ENCODE results near the gene TRIM50. TPM values are rescaled to one million over a fixed set of nuclear protein-coding genes. Genes with fewer than 3 reads are reported as not detected.
"Not testable (repeated sequence)": the region's sequence is repeated elsewhere in the genome, so short reads cannot be mapped to it uniquely, and the experiment has no call there.

Gene TRIM50
- total and polyA plus RNA-seq, 11 donors, result 0.08 to 0.72 (median 0.31) TPM; not detected in 6

- 90 to 93% (median 92%) methylated on average over 12 to 14 of the region's 14 CpGs for WGBS, 4 donors
These were observed 23.8 kb downstream of the TRIM50 start for GRCh38 chr7:73304071-73304470.

DNA sequence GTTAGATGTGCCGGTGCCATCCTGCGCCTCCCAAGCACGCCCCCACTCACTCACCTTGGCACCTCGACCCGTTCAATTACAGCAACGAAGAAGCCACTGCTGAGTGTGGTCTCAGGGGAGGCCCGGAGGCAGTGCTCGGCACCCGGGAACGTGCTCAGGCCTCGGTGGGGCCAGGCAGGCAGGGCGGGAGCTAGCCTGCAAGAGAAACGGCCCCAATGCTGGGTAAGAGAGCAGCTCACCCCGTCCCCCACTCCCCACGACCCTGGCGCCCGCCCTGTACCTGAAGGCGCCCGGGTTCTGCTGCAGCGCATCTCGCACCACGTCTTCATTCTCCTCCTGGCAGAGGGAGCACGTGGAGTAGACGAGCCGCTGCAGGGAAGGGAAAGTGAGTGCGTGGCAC lies 24.3 kb downstream of the TRIM50 start:
- Histone ChIP-seq H3K4me3 (no peak overlapping the region), H3K27me3 (no peaks in the 10 kb centered on the region), H3K9me3 (no peaks in the 10 kb centered on the region), H3K4me1 (peaks cover 0 to 9% (median 0%) of the 10 kb centered on the region in 12 donors), H3K36me3 (peaks cover 0 to 36% (median 23%) of the 10 kb centered on the region in 9 donors), H3K27ac (no peak overlapping the region)
- ATAC-seq (no peak), DNase-seq (no peak)
- intact Hi-C loops (cut with DNase I), result no loop called here
- WGBS, 4 donors, result 84 to 91% (median 89%) methylated on average over 14 to 26 of the region's 26 CpGs
- TF ChIP-seq, protein P1, sequence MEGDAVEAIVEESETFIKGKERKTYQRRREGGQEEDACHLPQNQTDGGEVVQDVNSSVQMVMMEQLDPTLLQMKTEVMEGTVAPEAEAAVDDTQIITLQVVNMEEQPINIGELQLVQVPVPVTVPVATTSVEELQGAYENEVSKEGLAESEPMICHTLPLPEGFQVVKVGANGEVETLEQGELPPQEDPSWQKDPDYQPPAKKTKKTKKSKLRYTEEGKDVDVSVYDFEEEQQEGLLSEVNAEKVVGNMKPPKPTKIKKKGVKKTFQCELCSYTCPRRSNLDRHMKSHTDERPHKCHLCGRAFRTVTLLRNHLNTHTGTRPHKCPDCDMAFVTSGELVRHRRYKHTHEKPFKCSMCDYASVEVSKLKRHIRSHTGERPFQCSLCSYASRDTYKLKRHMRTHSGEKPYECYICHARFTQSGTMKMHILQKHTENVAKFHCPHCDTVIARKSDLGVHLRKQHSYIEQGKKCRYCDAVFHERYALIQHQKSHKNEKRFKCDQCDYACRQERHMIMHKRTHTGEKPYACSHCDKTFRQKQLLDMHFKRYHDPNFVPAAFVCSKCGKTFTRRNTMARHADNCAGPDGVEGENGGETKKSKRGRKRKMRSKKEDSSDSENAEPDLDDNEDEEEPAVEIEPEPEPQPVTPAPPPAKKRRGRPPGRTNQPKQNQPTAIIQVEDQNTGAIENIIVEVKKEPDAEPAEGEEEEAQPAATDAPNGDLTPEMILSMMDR (IDR thresholded peaks at IDR 0.05), result no peak
- no peak for TF ChIP-seq POLR2A (IDR thresholded peaks at IDR 0.05)

More at GRCh38 chr7:73304071-73304470, 23.8 kb downstream of the TRIM50 start:
- H3K9me3 ChIP-seq, result no peaks in the 10 kb centered on the region
- no peaks in the 10 kb centered on the region for H3K27me3 ChIP-seq
- peaks cover 0 to 36% (median 23%) of the 10 kb centered on the region in 9 donors for H3K36me3 ChIP-seq
- intact Hi-C loops (cut with DNase I), result no loop called here
- H3K27ac ChIP-seq, result no peak overlapping the region
- no peak for DNase-seq
- peaks cover 0 to 14% (median 4%) of the 10 kb centered on the region in 12 donors for H3K4me1 ChIP-seq
- no peak for ATAC-seq
- no peak overlapping the region for H3K4me3 ChIP-seq
- TF ChIP-seq, protein P1 (IDR thresholded peaks at IDR 0.05), result no peak
- no peak for TF ChIP-seq POLR2A (IDR thresholded peaks at IDR 0.05)

DNA sequence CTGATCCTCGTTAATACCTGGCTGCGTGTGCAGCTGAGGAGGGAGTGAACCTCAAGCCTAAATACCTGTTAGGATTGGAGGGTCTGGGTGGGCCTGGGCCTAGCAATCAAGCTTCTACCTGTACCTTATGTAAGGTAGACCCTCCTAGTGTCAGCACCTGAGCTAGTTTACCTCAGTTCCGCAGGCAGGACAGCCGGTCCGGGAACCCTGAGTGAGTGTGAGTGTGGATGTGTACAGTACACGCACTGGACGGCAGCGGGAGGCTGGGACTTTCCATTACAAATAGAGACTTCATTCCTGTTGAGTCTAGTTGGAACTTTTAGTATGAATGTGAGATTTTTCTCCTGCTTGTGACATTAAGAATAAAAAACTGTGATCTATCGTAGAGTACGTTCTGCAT lies 25.0 kb downstream of the TRIM50 start:
- 91 to 98% (median 96%) methylated on average over 8 to 10 of the region's 10 CpGs for WGBS, 4 donors
- H3K27me3 ChIP-seq; H3K4me1 ChIP-seq; H3K9me3 ChIP-seq; ATAC-seq; DNase-seq; H3K4me3 ChIP-seq; H3K27ac ChIP-seq; intact Hi-C loops (cut with DNase I): not testable (repeated sequence)
- peaks cover 0 to 36% (median 23%) of the 10 kb centered on the region in 9 donors for H3K36me3 ChIP-seq

DNA sequence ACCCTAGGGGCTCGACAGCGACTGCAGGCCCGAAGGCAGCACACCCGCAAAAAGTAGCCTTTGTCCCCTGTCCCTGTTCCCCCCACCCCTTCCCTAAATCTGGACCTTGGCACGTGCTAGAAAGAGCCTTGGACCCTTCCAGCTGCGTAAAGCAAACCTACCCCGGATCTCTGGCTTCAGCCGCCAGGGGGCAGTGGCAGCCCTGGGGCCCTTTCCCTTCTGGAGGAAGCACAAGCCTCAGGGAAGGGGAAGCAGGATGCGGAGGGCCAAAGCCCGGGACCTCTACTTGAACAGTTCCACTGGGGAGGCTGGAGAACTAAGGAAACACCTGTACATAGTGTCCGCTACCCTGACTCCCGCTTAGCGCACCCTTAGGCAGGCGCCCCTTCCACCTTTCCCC lies 26.8 kb downstream of the TRIM50 start:
- H3K27ac ChIP-seq; intact Hi-C loops (cut with DNase I); H3K4me3 ChIP-seq; H3K9me3 ChIP-seq; DNase-seq; H3K4me1 ChIP-seq; H3K27me3 ChIP-seq: not testable (repeated sequence)
- 73 to 96% (median 86%) methylated on average over 5 to 10 of the region's 14 CpGs for WGBS, 4 donors
- H3K36me3 ChIP-seq, result peaks cover 0 to 30% (median 20%) of the 10 kb centered on the region in 9 donors
- peak in 3 of 4 donors; percentile 7 to 21 (median 8) for ATAC-seq
- TF ChIP-seq, protein P1 (IDR thresholded peaks at IDR 0.05), result peak in 1 of 12 donors; percentile 7

DNA sequence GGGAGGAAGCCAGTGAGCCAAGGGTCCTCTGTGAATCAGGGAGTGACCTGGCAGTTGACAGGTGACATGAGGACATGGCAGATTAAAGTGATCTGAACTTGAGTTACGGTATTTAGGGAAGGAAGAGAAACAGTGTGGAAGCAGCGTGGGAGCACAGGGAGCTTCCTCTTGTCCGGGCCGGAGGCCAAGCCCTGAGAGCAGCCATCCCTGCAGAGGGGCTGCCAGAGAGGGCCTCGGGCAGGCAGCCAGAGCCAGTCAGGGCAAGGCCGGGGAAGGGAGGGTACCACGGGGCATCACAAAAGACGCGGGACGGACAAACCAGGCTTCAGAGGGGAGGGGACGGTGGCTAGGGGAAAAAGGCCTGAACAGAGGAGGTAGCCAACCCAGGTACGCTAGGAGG lies 28.1 kb downstream of the TRIM50 start:
- ATAC-seq, result peak; percentile 48 to 84 (median 67)

GRCh38 chr7:73297706-73298105 lies 30.2 kb downstream of the TRIM50 start:
- H3K27ac ChIP-seq; DNase-seq; H3K4me1 ChIP-seq; H3K4me3 ChIP-seq; ATAC-seq; H3K27me3 ChIP-seq; H3K9me3 ChIP-seq; H3K36me3 ChIP-seq; intact Hi-C loops (cut with DNase I): not testable (repeated sequence)
- WGBS, 4 donors, result 89 to 99% (median 92%) methylated on average over 9 to 26 of the region's 27 CpGs

More for the DNA sequence above, 28.1 kb downstream of the TRIM50 start:
- H3K9me3 ChIP-seq; DNase-seq; H3K27ac ChIP-seq; H3K4me1 ChIP-seq; H3K27me3 ChIP-seq; H3K4me3 ChIP-seq; intact Hi-C loops (cut with DNase I): not testable (repeated sequence)
- 5 to 20% (median 11%) methylated on average over 7 to 8 of the region's 12 CpGs for WGBS, 4 donors
- peaks cover 0 to 21% (median 19%) of the 10 kb centered on the region in 9 donors for H3K36me3 ChIP-seq

- H3K4me3 ChIP-seq; ATAC-seq; H3K36me3 ChIP-seq; H3K27ac ChIP-seq; intact Hi-C loops (cut with DNase I); H3K9me3 ChIP-seq; H3K27me3 ChIP-seq; DNase-seq; H3K4me1 ChIP-seq: not testable (repeated sequence)
- no CpG with 5 or more reads among the region's 13 CpGs for WGBS, 4 donors
These were observed 30.6 kb downstream of the TRIM50 start for GRCh38 chr7:73297235-73297634.

DNA sequence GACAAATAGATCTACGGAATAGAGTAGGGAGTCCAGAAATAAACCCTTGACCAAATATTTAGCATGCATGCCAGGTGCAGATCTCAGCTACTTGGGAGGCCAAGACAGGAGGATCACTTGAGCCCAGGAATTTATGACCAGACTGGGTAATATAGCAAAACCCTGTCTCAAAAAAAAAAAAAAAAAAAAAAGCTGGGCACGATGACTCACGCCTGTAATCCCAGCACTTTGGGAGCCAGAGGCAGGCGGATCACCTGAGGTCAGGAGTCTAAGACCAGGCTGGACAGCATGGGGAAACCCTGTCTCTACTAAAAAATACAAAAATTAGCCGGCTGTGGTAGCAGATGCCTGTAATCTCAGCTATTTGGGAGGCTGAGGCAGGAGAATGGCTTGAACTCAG lies 50.7 kb downstream of the TRIM50 start:
- intact Hi-C loops (cut with DNase I); ATAC-seq: not testable (repeated sequence)
- 67 to 87% (median 76%) methylated on average over 1 to 4 of the region's 5 CpGs for WGBS, 4 donors

More for the DNA sequence above, 50.7 kb downstream of the TRIM50 start:
- H3K9me3 ChIP-seq, H3K27me3 ChIP-seq, H3K36me3 ChIP-seq, H3K4me1 ChIP-seq, DNase-seq, H3K4me3 ChIP-seq, H3K27ac ChIP-seq: not testable (repeated sequence)

Measured in heart left ventricle (tissue), 16 donors.